ENCODE measurements around the gene PAN3. TPM values are rescaled to one million over a fixed set of nuclear protein-coding genes. Genes with fewer than 3 reads are reported as not detected.

The PAN3 gene
- total and polyA plus RNA-seq, 2 donors, result 13.5 to 53.3 TPM

DNA sequence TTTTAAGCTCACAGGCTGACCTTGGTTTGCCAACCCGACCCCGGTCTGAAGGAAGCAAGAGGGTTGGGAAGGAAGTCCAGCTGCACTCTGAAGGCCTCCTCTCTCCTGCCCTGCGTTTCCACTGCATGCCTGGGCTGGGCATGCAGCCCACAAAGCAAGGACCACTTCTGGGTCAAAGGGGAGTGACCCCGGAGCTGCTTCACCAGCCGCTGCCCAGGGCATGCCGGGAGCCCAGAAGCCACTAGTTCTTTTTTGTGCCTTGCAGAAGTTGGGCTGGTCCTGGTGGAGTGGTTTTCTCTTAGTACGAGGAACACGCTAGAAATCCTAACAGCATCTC is 189.9 kb downstream of the PAN3 start:
- H3K4me1 ChIP-seq (ENCODE audit: insufficient read depth), result no peaks in the 10 kb centered on the region
- no peak overlapping the region for H3K27ac ChIP-seq (ENCODE audit: low read depth)
- no peak for DNase-seq (ENCODE audit: extremely low spot score)
- 91% methylated on average over 8 of the region's 8 CpGs for WGBS
- H3K4me3 ChIP-seq (ENCODE audit: low read depth, low read length), result no peak overlapping the region
- no peaks in the 10 kb centered on the region for H3K36me3 ChIP-seq (ENCODE audit: insufficient read depth)

DNA sequence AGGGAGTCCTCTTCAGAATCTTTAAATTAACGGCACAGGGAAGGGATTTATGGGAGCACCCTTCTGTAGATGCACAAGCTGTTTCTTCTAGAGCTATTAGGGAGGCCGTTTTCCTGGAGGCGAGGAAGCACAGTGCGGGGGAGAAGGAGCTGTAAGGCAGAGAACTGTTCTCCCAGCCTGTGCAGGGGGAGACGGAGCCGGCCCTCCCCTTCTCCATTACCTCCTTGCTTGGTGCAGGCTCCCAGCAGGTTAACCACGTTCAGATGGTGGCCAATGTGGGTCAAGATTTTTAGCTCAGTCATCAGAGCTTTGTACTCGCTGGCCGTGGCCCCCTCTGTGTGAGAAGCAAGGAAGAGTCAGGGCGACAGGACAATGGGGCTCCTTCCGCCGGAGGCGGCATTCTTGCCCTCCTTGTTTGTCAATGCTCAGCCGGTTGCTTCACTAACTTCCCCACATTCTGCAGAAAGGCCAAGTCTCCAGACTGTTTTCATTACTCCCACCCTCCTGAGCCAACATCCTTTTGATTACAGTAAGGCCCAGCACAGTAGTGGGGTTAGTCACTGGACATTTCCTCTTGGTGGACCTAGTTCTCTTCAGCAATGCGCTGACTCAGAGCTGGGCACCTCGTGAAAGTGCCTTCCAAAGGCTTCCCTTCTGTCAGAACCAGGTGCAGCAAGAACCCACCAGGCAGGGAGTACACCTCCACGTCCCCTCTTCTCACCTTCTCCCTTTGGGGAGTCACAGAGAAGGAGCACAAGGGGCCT is 191.2 kb downstream of the PAN3 start:
- Histone ChIP-seq H3K27ac (ENCODE audit: low read depth) (no peak overlapping the region), H3K4me3 (ENCODE audit: low read depth, low read length) (no peak overlapping the region), H3K36me3 (ENCODE audit: insufficient read depth) (no peaks in the 10 kb centered on the region), H3K4me1 (ENCODE audit: insufficient read depth) (no peaks in the 10 kb centered on the region)
- DNase-seq (ENCODE audit: extremely low spot score), result no peak
- WGBS, result 63% methylated on average over 17 of the region's 17 CpGs

DNA sequence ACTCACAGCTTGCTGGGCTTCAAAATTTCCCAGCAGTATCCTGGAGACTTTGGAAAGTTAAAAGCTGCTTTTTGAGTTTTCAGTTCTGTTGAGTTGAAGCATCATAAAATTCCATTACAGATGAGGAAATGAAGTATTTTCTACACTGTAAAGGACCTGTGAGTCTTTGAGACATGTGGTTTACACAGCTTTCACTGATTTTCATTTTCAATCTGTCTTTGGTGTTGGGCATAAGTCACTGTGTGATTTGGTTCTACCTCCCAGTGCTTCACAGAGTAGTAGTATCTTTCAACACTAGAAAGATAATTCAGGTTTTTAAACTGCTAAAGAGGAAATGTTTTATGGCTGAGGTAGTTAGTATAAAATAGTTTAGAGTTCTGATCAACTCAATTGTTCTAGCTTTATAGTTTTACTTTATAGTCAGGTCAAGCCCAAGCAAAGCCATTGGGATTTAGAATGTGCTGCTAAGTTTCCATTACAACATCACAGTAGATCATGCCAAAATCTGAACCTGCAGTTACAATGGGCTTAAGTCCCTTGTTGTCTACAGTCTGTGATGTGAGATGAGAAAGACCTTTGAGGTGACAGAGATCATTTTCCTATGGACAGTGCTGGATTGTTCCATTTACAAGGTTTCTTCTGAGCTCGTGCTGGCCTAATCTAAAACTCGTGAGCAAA is 195.0 kb downstream of the PAN3 start:
- no peaks in the 10 kb centered on the region for H3K36me3 ChIP-seq (ENCODE audit: insufficient read depth)
- H3K4me3 ChIP-seq (ENCODE audit: low read depth, low read length), result no peak overlapping the region
- DNase-seq (ENCODE audit: extremely low spot score), result no peak
- WGBS, result 73% methylated on average over 2 of the region's 2 CpGs
- no peak overlapping the region for H3K27ac ChIP-seq (ENCODE audit: low read depth)
- H3K4me1 ChIP-seq (ENCODE audit: insufficient read depth), result no peaks in the 10 kb centered on the region

DNA sequence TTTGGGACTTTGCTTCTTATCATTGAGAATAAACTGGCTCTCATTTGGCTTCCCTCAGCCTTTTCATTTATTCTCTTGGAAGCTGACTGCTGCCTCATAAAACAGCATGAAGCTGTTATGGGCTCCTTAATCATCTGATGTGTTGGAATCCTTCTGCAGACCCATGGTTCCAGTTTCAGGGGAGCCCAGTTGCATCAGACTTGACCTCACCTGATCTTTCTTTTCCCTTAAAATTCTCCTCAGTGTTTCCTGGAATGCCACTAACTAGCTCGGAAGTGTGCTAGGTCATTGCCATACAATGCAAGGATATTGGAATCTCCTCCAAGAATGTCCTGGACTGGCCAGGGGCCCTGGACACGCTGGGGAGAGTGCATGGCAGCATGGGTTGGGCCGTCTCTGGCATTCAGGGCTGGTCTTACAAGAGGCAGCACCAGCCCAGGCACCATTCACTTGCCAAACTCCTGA is 197.9 kb downstream of the PAN3 start:
- Histone ChIP-seq H3K4me3 (ENCODE audit: low read depth, low read length) (no peak overlapping the region), H3K4me1 (ENCODE audit: insufficient read depth) (no peaks in the 10 kb centered on the region), H3K36me3 (ENCODE audit: insufficient read depth) (no peaks in the 10 kb centered on the region), H3K27ac (ENCODE audit: low read depth) (no peak overlapping the region)
- DNase-seq (ENCODE audit: extremely low spot score), result no peak
- WGBS, result 46% methylated on average over 3 of the region's 3 CpGs

DNA sequence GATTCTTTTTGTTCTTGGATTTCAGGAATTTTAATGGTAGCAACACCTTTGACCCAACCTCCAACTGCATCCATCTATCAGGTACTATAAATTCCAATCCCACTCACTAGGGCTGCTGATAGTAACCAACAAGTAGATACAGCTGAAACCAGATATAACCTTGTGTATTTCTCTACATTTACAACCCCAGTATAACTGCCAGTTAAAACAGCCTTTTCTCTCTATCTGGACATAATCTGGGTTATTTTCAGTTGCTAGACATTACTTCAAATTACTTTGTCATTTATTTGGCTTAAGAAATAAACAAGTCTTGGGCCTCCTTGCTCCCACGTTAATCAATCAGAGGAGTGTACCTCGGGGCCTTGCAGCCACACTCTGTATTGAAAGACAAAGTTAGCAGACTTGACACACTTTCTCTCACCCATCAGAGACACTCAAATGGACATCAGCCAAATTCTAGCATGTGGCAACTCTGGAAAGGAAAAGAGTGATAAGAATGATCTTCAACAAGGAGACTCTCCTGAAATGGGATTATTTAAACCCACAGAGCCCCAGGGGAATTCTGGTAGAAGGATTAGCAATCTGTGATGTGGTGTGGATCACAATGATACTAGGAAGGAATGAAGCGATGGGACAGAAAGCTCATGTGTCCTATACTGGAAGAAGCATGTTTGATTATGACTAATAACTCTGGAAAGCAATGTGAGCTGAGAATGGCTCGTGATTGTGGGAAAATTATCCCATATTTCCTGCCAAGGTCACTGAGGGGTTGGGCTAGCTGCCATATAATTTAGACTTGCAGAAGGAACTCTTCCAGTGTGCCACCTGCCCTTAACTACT is 199.0 kb downstream of the PAN3 start:
- no peak overlapping the region for H3K4me3 ChIP-seq (ENCODE audit: low read depth, low read length)
- no peak for DNase-seq (ENCODE audit: extremely low spot score)
- 47% methylated on average over 4 of the region's 4 CpGs for WGBS
- H3K4me1 ChIP-seq (ENCODE audit: insufficient read depth), result no peaks in the 10 kb centered on the region
- H3K36me3 ChIP-seq (ENCODE audit: insufficient read depth), result no peaks in the 10 kb centered on the region
- no peak overlapping the region for H3K27ac ChIP-seq (ENCODE audit: low read depth)

DNA sequence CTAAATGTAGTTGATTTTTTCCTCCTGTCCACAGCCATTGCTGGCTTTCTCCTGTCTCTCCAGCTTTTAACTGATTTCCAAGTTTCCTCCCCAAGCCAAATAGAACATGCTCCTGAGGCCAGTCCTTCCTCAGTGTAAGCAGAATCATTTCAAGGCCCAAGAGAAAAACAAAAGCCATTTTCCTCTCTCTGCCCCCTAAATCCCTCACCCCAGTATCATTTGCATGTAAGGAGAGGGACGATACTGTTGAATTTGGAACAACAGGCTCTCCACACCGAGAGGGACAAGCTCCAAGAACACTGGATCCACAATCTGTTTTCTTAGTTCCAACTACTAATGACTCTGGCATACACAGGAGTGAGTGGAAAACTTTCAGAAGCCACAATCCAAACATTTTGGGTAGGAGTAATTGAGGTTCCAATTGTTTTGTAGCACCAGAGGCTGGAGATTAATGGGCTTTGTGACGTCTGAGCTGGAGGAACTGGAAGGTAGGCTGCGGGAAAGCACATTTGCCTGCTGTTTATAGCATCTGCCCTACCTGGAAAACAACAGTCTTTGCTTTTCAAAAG is 199.7 kb downstream of the PAN3 start:
- Histone ChIP-seq H3K27ac (ENCODE audit: low read depth) (no peak overlapping the region), H3K4me3 (ENCODE audit: low read depth, low read length) (no peak overlapping the region), H3K36me3 (ENCODE audit: insufficient read depth) (no peaks in the 10 kb centered on the region), H3K4me1 (ENCODE audit: insufficient read depth) (no peaks in the 10 kb centered on the region)
- WGBS, result 74% methylated on average over 4 of the region's 4 CpGs
- no peak for DNase-seq (ENCODE audit: extremely low spot score)

DNA sequence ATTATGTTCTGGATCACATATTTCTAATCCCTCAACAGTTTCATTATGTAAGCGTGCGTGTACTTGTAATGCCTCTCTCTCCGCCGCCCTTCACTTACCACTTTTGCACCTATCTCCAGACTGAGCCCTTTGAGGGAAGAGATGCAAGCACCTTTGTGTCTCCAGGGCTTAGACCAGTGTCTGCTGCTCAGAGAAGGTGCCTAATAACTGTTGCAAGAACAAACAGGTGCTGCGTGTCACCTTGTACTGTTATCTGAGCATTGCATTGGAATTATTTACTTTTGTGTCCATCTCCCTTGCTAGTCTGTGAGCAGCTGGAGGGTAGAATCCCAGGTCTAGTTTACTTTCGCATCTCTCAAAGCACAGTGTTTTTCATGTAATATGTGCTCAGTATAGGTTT is 200.4 kb downstream of the PAN3 start:
- Histone ChIP-seq H3K27ac (ENCODE audit: low read depth) (no peak overlapping the region), H3K36me3 (ENCODE audit: insufficient read depth) (no peaks in the 10 kb centered on the region), H3K4me1 (ENCODE audit: insufficient read depth) (no peaks in the 10 kb centered on the region), H3K4me3 (ENCODE audit: low read depth, low read length) (no peak overlapping the region)
- DNase-seq (ENCODE audit: extremely low spot score), result no peak
- WGBS, result 78% methylated on average over 6 of the region's 6 CpGs

DNA sequence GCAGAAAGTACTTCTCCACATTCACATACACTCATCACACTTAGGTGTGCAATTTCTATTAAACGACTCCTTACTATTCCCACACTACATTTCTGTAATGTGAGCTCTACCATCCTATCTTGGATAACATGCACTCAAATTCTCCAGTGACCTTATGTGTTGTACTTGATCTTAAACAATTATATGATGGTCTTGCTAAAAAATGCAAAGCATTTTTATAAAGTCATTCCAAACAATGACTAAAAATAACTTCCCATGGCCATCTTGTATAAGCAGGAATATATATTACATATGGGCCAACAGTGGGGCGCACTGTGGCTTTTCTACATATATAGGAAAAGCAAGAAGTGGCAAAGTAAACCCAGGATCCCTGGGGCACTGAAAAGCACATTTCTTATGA is 201.1 kb downstream of the PAN3 start:
- Histone ChIP-seq H3K27ac (ENCODE audit: low read depth) (no peak overlapping the region), H3K4me3 (ENCODE audit: low read depth, low read length) (no peak overlapping the region), H3K4me1 (ENCODE audit: insufficient read depth) (no peaks in the 10 kb centered on the region), H3K36me3 (ENCODE audit: insufficient read depth) (no peaks in the 10 kb centered on the region)
- no peak for DNase-seq (ENCODE audit: extremely low spot score)
- 82% methylated on average over 2 of the region's 2 CpGs for WGBS

DNA sequence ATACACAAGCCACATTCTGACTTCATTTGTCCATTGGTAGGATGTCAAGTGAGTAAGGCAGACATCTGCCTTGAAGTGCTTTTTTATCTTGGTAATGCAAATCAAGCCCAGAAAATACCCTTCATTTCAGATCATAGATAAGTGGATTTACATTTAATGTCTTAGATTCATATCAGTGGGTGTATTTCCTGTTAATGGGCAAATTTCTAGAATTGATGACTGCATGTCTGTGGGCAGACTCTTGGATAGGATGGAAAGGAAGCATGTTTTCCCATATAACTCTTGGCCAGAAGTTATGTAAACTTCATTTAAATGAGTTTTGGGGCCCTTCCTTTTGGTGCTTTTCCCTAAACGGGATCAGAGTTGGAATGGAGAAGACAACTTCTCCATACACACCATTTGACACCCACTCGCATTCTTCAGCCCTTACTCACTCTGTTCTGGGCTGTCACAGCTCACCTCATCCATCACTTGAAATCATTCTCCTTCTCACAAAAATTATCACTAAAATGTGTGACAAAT is 202.0 kb downstream of the PAN3 start:
- Histone ChIP-seq H3K27ac (ENCODE audit: low read depth) (no peak overlapping the region), H3K4me1 (ENCODE audit: insufficient read depth) (no peaks in the 10 kb centered on the region), H3K36me3 (ENCODE audit: insufficient read depth) (no peaks in the 10 kb centered on the region), H3K4me3 (ENCODE audit: low read depth, low read length) (no peak overlapping the region)
- no peak for DNase-seq (ENCODE audit: extremely low spot score)
- 67% methylated on average over 2 of the region's 2 CpGs for WGBS

DNA sequence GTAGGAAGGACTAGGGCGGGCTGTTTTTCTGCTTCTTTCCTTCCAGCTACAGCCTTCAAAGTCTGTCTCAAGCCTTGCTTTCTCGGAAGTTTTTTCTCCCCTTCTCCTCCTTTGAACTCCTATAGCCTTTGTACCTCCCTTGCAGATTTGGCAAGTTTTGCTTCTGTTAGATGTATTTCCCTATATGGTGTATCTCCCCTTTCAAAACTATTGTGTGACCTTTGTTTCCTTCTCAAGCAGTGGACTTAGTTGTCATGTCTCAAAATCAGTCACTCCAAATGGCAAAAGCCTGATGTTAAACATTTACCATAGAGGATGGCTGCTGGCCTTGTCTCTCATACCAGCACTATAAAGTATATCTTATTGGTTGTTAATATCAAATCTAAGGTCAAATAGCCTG is 203.9 kb downstream of the PAN3 start:
- no peak overlapping the region for H3K4me3 ChIP-seq (ENCODE audit: low read depth, low read length)
- DNase-seq (ENCODE audit: extremely low spot score), result no peak
- 78% methylated on average over 2 of the region's 2 CpGs for WGBS

DNA sequence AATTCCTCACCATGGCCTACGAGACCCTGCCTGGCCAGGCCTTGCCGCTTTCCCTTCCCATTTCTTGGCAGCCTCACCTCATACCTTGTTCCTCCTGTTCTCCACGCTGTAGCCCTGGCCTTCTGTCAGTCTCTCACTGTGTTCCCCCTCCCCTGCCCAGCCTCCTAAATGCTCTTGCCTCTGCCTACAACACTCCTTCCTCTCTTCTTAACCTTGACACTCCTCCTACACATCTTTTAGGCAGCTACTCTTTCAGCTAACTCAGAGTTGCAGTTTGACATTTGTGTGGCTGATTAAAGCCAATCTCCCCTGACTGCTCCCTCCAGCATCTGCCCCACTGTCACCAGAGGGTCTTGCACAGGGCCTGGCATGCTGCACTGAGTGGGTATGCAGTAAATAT is 205.8 kb downstream of the PAN3 start:
- WGBS, result 85% methylated on average over 3 of the region's 3 CpGs
- no peaks in the 10 kb centered on the region for H3K36me3 ChIP-seq (ENCODE audit: insufficient read depth)
- no peak overlapping the region for H3K27ac ChIP-seq (ENCODE audit: low read depth)

More for the DNA sequence above, 203.9 kb downstream of the PAN3 start:
- H3K36me3 ChIP-seq (ENCODE audit: insufficient read depth), result no peaks in the 10 kb centered on the region
- H3K4me1 ChIP-seq (ENCODE audit: insufficient read depth), result no peaks in the 10 kb centered on the region
- no peak overlapping the region for H3K27ac ChIP-seq (ENCODE audit: low read depth)

More for the DNA sequence above, 205.8 kb downstream of the PAN3 start:
- DNase-seq (ENCODE audit: extremely low spot score), result no peak
- no peak overlapping the region for H3K4me3 ChIP-seq (ENCODE audit: low read depth, low read length)
- no peaks in the 10 kb centered on the region for H3K4me1 ChIP-seq (ENCODE audit: insufficient read depth)
